Measurements from ENCODE around the gene GRK4. TPM values are rescaled to one million over a fixed set of nuclear protein-coding genes. Genes with fewer than 3 reads are reported as not detected.
A peak's percentile ranks its signal among the peaks of the same experiment; 100 is the strongest.

Gene GRK4
- total and polyA plus RNA-seq, 2 of the 4 experiments (the other 2 are of a cell fraction), result 1.6 to 2.2 TPM

DNA sequence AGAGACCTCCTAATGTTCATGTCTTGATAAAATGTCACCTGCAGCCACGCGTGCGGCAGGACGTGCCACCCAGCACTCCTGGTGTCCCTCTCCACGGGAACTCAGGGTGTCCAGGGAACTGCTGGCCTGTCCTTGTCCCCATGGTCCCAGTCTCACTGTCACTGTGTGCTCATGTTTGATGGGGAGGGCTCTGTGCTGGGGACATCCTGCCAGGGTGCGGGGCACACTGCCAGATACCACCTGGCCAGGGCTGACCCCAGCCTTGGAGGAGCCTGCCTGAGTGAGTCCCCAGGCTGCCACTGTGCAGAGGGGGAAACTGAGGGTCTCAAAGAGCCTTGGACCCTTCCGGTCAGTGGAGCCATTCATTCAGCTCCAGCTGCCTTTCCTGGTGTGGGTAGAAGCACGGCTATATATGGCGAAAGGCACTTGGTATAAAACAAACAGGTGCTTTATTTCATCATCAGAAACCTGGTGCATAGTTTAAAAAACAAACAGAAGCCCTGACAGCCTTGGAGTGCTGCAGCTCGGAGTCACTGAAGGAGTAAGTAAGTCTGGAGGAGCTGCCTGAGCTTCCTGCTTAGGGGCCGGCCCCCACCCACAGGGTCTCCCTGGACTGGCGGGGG lies 33.1 kb upstream of the GRK4 start:
- DNase-seq, result no peak
- intact Hi-C loops (cut with micrococcal nuclease) (loop anchor here (5.0 kb wide), 1 partner anchor 88 kb away; the partner anchor contains the start of gene ADD1), dilution Hi-C loops (cut with HindIII; ENCODE audit: low sequenced_read_pairs, unreplicated experiment) (no loop called here), in situ Hi-C loops (cut with MboI; ENCODE audit: low sequenced_read_pairs) (no loop called here)
- H3K14ac ChIP-seq (replicated peaks; ENCODE audit: low read depth, low read length), result no peak overlapping the region
- H2BK5ac ChIP-seq (ENCODE audit: low read depth, low read length, poor library complexity, severe bottlenecking), result no peak overlapping the region
- no peak overlapping the region for H3K23ac ChIP-seq (ENCODE audit: low read depth, low read length)
- no TSS peak for BruUV-seq (replicated peaks)
- POLR2A ChIA-PET (ENCODE audit: unreplicated experiment), result no interaction called here
- ATAC-seq (ENCODE audit: low read depth), result no peak
- TF ChIP-seq POLR2A (IDR thresholded peaks at IDR 0.05; ENCODE audit: low read depth, low read length) (no peak), CEBPB (IDR thresholded peaks at IDR 0.05; ENCODE audit: low read depth, low read length) (no peak)
- TF ChIP-seq, protein P1, sequence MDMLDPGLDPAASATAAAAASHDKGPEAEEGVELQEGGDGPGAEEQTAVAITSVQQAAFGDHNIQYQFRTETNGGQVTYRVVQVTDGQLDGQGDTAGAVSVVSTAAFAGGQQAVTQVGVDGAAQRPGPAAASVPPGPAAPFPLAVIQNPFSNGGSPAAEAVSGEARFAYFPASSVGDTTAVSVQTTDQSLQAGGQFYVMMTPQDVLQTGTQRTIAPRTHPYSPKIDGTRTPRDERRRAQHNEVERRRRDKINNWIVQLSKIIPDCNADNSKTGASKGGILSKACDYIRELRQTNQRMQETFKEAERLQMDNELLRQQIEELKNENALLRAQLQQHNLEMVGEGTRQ (IDR thresholded peaks at IDR 0.05; ENCODE audit: low read depth, low read length), result no peak
- no peak overlapping the region for H3K56ac ChIP-seq (ENCODE audit: extremely low read depth, insufficient read depth, low read length)
- no peaks in the 10 kb centered on the region for H3K9me3 ChIP-seq (ENCODE audit: control insufficient read depth, insufficient read depth, low read length)
- no peak overlapping the region for H4K8ac ChIP-seq (ENCODE audit: low read depth in 2 of 2, low read length in 2 of 2)
- H3K4ac ChIP-seq (ENCODE audit: low read depth, low read length), result no peak overlapping the region
- no peak overlapping the region for H3K9ac ChIP-seq (ENCODE audit: low read depth, low read length)
- H3K18ac ChIP-seq (ENCODE audit: low read depth, low read length), result no peak overlapping the region
- H2BK120ac ChIP-seq (ENCODE audit: low read depth, low read length), result no peak overlapping the region
- H4K91ac ChIP-seq (ENCODE audit: insufficient read depth, low read depth, low read length), result no peak overlapping the region
- no peak overlapping the region for H2AK9ac ChIP-seq (replicated peaks; ENCODE audit: low read depth, low read length, poor library complexity)
- H2BK15ac ChIP-seq (ENCODE audit: low read depth, low read length), result no peak overlapping the region
- WGBS, 2 experiments (ENCODE audit: extremely low coverage in 2 of 2, insufficient read length in 1 of 2), result no CpG with 5 or more reads among the region's 12 CpGs
- no peak overlapping the region for H3K4me2 ChIP-seq (ENCODE audit: low read depth, low read length)
- CTCF ChIA-PET, result no interaction called here
- no peak overlapping the region for H2AK5ac ChIP-seq (ENCODE audit: low read depth, low read length)
- H4K5ac ChIP-seq (ENCODE audit: low read depth, low read length), result no peak overlapping the region
- no peaks in the 10 kb centered on the region for H3K27me3 ChIP-seq (ENCODE audit: control insufficient read depth, insufficient read depth, low read length)
- no peak overlapping the region for H3K4me3 ChIP-seq (ENCODE audit: insufficient read depth, low read depth, low read length)
- peak overlapping the region; percentile 27 for H2AFZ ChIP-seq (replicated peaks; ENCODE audit: low read length, poor library complexity)
- H3K9me1 ChIP-seq (ENCODE audit: insufficient read depth, low read length), result no peaks in the 10 kb centered on the region
- peaks cover 9% of the 10 kb centered on the region for H3K4me1 ChIP-seq (ENCODE audit: control insufficient read depth, insufficient read depth, low read length)
- H2BK20ac ChIP-seq (ENCODE audit: low read depth, low read length), result no peak overlapping the region
- H3K79me1 ChIP-seq (ENCODE audit: low read depth in 1 of 2, low read length in 2 of 2), result peaks cover 9 to 54% of the 10 kb centered on the region in 2 experiments; a peak in 3 of 4 replicates
- H3K27ac ChIP-seq (ENCODE audit: insufficient read depth, low read length), result 0 out of 2 replicates have a peak overlapping the region, but pooled peaks have one; percentile 14
- peaks cover 22% of the 10 kb centered on the region for H4K20me1 ChIP-seq (ENCODE audit: insufficient read depth, low read length)
- H3K36me3 ChIP-seq (ENCODE audit: control insufficient read depth, insufficient read depth, low read length), result peaks cover 67% of the 10 kb centered on the region
